Measurements from ENCODE around the gene PTPRN2. TPM values are rescaled to one million over a fixed set of nuclear protein-coding genes. Genes with fewer than 3 reads are reported as not detected.
"Not testable (repeated sequence)": the region's sequence is repeated elsewhere in the genome, so short reads cannot be mapped to it uniquely, and the experiment has no call there.

Gene PTPRN2
- total RNA-seq, 1 donor from 2014 or later, result 2.4 TPM

DNA sequence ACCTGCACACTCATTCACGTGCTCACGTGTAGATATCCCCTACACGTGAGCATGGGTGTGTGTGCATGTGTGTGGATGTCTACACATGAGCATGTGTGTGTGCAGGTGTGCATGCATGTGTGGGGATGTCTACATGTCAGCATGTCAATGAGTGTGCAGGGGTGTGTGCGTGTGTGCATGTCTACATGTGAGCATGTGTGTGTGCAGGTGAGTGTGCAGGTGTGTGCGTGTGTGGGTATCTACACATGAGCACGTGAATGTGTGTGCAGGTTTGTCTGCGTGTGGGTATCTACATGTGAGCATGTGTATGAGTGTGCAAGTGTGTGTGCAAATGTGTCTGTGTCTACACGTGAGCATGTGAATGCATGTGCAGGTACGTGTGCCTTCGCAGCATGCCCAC is 274.8 kb downstream of the PTPRN2 start:
- H3K4me3 ChIP-seq (ENCODE audit: low read depth, low read length), result no peak overlapping the region
- no peaks in the 10 kb centered on the region for H3K27me3 ChIP-seq (ENCODE audit: control insufficient read depth, insufficient read depth, low read length)
- TF ChIP-seq, protein P1, sequence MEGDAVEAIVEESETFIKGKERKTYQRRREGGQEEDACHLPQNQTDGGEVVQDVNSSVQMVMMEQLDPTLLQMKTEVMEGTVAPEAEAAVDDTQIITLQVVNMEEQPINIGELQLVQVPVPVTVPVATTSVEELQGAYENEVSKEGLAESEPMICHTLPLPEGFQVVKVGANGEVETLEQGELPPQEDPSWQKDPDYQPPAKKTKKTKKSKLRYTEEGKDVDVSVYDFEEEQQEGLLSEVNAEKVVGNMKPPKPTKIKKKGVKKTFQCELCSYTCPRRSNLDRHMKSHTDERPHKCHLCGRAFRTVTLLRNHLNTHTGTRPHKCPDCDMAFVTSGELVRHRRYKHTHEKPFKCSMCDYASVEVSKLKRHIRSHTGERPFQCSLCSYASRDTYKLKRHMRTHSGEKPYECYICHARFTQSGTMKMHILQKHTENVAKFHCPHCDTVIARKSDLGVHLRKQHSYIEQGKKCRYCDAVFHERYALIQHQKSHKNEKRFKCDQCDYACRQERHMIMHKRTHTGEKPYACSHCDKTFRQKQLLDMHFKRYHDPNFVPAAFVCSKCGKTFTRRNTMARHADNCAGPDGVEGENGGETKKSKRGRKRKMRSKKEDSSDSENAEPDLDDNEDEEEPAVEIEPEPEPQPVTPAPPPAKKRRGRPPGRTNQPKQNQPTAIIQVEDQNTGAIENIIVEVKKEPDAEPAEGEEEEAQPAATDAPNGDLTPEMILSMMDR (IDR thresholded peaks at IDR 0.05; ENCODE audit: insufficient read depth, low read length, poor library complexity, severe bottlenecking), result no peak
- H3K36me3 ChIP-seq (ENCODE audit: control insufficient read depth, insufficient read depth, low read length), result no peaks in the 10 kb centered on the region
- no peak for DNase-seq (ENCODE audit: low read depth)

DNA sequence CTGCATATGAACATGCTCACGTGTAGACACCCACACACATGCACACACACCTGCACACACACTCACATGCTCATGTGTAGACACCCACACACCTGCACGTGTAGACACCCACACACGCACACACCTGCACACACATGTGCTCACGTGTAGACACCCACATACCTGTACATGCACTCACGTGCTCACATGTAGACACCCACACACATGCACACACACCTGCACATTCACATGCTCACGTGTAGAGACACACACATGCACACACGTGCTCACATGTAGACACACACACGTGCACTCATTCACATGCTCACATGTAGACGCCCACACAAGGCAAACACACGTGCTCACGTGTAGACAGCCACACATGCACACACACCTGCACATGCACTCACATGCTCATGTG is 275.8 kb downstream of the PTPRN2 start:
- Histone ChIP-seq H3K27me3 (ENCODE audit: control insufficient read depth, insufficient read depth, low read length) (no peaks in the 10 kb centered on the region), H3K36me3 (ENCODE audit: control insufficient read depth, insufficient read depth, low read length) (no peaks in the 10 kb centered on the region), H3K4me3 (ENCODE audit: low read depth, low read length) (no peak overlapping the region)
- TF ChIP-seq, protein P1 (IDR thresholded peaks at IDR 0.05; ENCODE audit: insufficient read depth, low read length, poor library complexity, severe bottlenecking), result no peak
- DNase-seq (ENCODE audit: low read depth), result no peak

DNA sequence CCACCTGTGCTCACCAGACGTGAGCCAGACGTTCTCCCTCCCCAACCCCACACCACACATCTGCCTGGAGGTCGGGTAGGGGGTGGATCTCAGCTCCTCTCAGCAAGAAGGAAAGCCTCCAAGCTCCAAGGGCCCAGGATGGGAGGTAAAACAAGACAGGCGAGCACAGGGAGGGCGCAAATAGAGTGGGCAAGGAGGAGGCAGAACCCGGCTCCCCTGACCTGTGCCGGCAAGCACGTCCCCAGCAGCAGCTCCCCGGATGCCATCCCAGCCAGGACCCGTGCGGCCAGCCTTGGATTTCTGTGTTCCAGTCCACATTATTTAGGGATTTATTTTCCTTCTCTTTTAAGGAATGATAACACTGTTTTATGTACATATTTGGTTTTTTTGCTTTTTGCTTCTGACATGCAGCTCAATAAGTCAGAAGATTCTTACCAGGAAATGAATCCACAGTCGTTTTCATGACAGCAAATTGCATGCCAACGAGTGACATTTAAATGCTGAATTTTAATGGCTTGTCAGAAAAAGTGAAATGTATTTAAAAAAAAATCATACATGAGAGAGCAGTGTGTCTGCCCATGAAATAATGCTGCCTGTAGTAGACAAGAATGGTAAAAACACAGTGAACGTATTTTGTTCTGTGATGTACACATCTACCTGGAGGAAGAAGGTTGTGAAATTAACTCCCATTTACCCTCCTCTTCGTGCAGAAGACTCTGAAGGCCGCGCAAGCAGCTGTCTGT is 276.5 kb downstream of the PTPRN2 start:
- TF ChIP-seq, protein P1 (IDR thresholded peaks at IDR 0.05; ENCODE audit: insufficient read depth, low read length, poor library complexity, severe bottlenecking), result no peak
- DNase-seq (ENCODE audit: low read depth), result no peak
- Histone ChIP-seq H3K4me3 (ENCODE audit: low read depth, low read length) (no peak overlapping the region), H3K36me3 (ENCODE audit: control insufficient read depth, insufficient read depth, low read length) (no peaks in the 10 kb centered on the region), H3K27me3 (ENCODE audit: control insufficient read depth, insufficient read depth, low read length) (no peaks in the 10 kb centered on the region)

DNA sequence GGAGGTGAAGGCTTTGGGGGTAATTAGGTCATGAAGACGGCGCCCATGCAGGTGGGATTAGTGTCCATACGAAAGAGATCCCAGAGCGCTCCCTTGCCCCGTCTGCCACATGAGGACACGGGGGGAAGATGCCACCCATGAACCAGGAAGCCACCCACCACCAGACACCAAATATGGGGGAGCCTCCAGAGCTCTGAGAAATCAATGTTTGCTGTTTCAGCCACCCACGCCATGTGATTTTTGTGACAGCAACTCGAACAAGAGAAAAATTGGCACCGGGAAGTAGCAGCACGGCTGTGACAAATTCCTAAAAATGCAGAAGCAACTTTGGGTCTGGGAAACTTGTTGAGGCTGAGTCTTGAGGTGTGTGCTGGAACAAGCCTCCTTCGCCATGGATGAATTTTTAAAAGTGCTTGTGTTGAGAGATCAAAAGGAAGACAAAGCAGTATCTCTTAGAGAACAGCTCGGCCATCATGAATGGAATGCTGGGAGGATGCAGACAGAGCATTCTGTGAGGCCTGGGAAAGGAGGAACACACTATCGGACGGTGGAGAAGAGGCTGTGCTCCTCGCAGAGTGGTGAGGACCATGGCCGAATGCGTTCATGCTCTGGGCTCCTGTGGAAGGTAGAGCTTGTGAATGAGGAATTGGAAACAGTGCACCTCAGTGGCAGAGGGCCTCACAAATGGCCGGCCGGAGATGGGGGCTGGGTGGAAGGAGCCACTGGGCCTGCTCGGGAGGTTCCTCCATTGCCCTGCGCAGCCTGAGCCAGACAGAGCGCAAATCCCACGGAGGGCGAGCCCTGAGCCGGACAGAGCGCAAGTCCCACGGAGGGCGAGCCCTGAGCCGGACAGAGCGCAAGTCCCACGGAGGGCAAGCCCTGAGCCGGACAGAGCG is 277.5 kb downstream of the PTPRN2 start:
- no peaks in the 10 kb centered on the region for H3K36me3 ChIP-seq (ENCODE audit: control insufficient read depth, insufficient read depth, low read length)
- TF ChIP-seq, protein P1 (IDR thresholded peaks at IDR 0.05; ENCODE audit: insufficient read depth, low read length, poor library complexity, severe bottlenecking), result no peak
- H3K4me3 ChIP-seq (ENCODE audit: low read depth, low read length), result no peak overlapping the region
- DNase-seq (ENCODE audit: low read depth), result no peak
- H3K27me3 ChIP-seq (ENCODE audit: control insufficient read depth, insufficient read depth, low read length), result no peaks in the 10 kb centered on the region

DNA sequence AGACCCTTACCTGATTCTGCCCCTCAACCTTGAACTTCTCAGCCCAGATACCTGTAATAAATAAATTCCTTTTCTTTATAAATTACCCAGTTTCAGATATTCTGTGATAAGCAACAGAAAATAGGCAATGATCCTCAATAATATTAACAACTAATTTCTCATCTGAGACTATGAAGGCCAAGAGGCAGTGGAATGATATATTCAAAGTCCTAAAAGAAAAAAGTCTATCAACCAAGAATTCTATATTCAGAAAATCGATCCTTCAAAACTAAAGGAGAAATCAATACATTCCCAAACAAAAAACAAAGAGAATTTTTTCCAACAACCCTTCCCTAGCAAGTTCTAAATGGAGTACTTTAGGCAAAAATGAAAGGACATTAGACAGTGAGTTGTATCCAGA is 279.6 kb downstream of the PTPRN2 start:
- no peak for DNase-seq (ENCODE audit: low read depth)
- H3K27me3 ChIP-seq (ENCODE audit: control insufficient read depth, insufficient read depth, low read length), result no peaks in the 10 kb centered on the region
- H3K36me3 ChIP-seq (ENCODE audit: control insufficient read depth, insufficient read depth, low read length), result no peaks in the 10 kb centered on the region
- no peak overlapping the region for H3K4me3 ChIP-seq (ENCODE audit: low read depth, low read length)
- TF ChIP-seq, protein P1 (IDR thresholded peaks at IDR 0.05; ENCODE audit: insufficient read depth, low read length, poor library complexity, severe bottlenecking), result no peak

DNA sequence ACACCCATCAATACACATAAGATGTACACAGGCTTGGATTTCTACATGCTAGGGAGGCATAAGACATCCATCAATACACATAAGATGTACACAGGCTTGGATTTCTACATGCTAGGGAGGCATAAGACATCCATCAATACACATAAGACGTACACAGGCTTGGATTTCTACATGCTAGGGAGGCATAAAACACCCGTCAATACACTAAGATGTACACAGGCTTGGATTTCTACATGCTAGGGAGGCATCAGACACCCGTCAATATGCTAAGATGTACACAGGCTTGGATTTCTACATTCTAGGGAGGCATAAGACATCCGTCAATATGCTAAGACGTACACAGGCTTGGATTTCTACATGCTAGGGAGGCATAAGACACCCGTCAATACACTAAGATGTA is 283.6 kb downstream of the PTPRN2 start:
- DNase-seq (ENCODE audit: low read depth); H3K27me3 ChIP-seq (ENCODE audit: control insufficient read depth, insufficient read depth, low read length): not testable (repeated sequence)

More for the DNA sequence above, 283.6 kb downstream of the PTPRN2 start:
- H3K4me3 ChIP-seq (ENCODE audit: low read depth, low read length); H3K36me3 ChIP-seq (ENCODE audit: control insufficient read depth, insufficient read depth, low read length): not testable (repeated sequence)

Data from kidney epithelial cell (primary cell).